Fibroblast of skin of back (primary cell): ENCODE measurements around the gene C5orf34.
A peak's percentile ranks its signal among the peaks of the same experiment; 100 is the strongest.
"Not testable (repeated sequence)": the region's sequence is repeated elsewhere in the genome, so short reads cannot be mapped to it uniquely, and the experiment has no call there.

ENCODE experiments used
- DNase-seq: peaks from one replicate; pipeline ENCODE4 v3.0.0-alpha.2; 2013

C5orf34 gene

DNA sequence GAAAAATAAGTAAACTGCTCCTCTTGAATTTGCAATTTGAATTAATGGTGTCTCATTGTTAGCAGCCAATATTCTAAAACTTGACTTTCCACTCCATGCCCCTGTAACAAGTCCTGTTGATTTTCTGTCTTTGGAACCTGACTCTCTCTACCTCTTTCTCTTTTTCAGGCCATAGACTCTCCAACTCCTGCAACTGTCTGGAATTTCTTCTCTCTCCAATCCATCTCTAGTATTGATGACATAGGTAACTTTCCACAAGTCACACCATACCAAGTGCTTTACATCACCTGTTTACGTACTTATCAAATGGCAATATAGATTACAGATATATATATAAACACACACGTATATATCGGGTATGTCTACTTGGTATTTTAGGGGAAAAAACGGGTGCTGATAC lies 923 bp downstream of the C5orf34 start:
- no peak for DNase-seq

DNA sequence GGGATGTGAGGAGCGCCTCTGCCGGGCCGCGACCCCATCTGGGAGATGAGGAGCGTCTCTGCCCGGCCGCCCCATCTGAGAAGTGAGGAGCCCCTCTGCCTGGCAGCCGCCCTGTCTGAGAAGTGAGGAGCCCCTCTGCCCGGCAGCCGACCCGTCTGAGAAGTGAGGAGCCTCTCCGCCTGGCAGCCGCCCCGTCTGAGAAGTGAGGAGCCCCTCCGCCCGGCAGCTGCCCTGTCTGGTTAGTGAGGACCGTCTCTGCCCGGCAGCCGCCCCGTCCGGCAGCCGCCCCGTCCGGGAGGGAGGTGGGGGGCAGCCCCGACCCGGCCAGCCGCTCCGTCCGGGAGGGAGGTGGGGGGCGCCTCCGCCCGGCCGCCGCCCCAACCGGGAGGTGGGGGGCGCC lies 3.9 kb downstream of the C5orf34 start:
- not testable (repeated sequence) for DNase-seq

GRCh38 chr5:43498581-43498980 lies 16.4 kb downstream of the C5orf34 start:
- no peak for DNase-seq

DNA sequence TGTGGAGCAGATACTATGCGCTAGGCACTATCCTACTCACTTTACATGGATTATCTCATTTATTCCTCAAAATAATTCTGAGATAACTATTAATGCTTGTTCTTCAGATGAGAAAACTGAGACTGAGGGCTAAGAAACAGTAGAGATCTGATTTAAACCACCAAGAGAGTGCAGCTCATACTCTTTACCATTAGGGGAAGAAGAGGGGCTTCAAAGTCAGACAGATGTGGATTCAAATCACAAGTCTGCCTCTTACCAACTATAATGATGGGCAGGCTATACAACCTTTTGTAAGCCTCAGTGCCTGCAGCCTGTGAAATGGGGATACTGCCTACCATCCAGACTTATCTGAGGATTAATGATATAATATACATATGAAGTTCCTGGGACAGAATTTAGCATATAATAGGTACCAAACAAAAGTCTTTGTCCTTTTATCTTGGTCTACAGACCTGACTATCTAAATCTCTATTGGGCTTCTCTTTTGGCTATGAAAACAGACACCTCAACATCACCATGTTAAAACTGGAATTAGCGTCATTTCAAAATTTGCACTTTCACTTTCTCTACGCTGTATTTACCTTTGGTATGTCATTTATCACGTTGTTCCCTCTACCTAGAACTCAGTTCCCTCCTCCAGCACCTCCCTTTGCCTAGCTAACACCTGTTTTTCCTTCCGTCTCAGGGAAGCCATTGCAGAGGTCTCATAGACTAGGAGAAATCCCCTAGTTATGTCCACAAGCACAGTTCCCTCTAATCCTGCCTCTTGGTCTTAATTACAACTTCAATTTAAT lies 17.4 kb downstream of the C5orf34 start:
- no peak for DNase-seq

GRCh38 chr5:43491326-43491725 lies 23.6 kb downstream of the C5orf34 start:
- no peak for DNase-seq

DNA sequence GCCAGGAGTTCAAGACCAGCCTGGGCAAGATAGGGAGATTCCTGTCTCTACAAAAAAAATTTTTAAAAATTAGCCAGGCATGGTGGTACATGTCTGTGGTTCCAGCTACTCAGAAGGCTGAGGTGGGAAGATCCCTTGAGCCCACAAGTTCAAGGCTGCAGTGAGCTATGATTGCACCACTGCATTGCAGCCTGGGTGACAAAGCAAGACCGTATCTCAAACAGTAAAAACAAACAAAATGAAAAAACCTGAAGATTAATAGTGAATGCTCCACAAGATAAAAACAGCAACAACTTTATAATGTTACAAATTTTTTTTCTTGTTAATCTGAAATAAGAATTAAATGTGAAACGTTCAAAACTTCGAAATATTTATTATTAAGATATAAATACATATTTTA lies 28.6 kb downstream of the C5orf34 start:
- no peak for DNase-seq

DNA sequence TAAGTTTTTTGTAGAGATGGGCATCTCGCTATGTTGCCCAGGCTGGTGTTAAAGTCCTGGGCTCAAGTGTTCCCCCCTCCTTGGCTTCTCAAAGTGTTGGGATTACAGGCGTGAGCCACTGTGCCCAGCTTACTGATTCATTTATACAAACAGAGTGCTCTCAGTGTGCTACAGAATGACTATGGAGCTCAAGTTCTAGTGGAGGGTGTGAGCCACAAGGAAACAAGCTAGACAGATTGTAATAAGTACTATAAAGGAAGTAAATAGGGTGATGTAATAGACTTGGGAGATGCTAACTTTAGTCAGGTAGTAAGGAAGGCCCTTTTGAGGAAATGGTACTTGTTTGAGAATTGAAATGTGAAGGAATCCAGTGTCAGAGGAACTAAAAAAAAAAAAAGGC lies 29.5 kb downstream of the C5orf34 start:
- DNase-seq: no peak

DNA sequence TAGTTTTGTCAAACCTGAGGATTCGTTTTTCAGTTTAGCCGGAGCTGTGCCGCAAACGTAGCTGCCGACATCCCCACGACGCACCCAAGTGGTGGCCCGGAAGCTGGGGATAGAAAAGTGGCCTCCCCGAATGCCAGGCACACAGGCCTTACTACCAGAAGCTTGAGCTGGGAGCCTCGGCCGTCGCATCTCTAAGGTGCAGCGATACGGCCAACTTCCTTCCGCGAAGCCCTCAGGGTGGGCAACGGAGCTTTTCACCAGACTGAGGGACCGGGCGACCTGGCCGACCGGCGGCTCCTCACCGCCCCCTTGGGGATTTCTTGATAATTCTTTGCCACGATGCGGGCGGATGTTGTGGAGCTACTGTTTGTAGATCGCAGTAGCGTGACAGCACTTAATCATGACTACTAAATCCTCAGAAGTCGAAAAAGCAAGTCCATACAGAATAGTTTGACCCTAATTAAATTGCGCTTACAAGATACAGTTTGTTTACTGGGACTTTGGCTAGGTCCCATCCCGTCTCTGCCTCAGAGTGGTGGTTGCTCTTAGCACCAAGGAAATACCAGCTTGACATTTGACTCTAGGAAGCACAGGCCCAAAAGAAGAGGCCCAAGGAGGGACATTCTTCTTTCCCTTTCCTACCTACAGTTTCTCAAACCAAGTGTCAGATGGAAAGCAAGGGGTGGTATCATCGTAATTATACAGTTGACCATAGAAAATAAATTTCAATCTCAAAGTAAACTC lies 30.7 kb downstream of the C5orf34 start:
- peak; percentile 84 for DNase-seq

- peak; percentile 94 for DNase-seq
Measured at GRCh38 chr5:43483298-43484105, 31.4 kb downstream of the C5orf34 start, which contains the start of gene TMEM267. Gene TMEM267 (minus strand): TSS chr5:43483865. CDS start chr5:43453969, 29,896 bp downstream.

- DNase-seq: peak; percentile 79
Measured at GRCh38 chr5:43482490-43483297, 32.3 kb downstream of the C5orf34 start.

- no peak for DNase-seq
Measured at GRCh38 chr5:43469671-43470391, 45.1 kb downstream of the C5orf34 start.

- no peak for DNase-seq
Measured at GRCh38 chr5:43467100-43467499, 47.8 kb downstream of the C5orf34 start.

DNA sequence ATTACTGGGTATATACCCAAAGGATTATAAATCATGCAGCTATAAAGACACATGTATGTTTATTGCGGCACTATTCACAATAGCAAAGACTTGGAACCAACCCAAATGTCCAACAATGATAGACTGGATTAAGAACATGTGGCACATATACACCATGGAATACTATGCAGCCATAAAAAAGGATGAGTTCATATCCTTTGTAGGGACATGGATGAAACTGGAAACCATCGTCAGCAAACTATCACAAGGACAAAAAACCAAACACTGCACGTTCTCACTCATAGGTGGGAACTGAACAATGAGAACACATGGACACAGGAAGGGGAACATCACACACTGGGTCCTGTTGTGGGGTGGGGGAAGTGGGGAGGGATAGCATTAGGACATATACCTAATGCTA lies 49.5 kb downstream of the C5orf34 start:
- not testable (repeated sequence) for DNase-seq

DNA sequence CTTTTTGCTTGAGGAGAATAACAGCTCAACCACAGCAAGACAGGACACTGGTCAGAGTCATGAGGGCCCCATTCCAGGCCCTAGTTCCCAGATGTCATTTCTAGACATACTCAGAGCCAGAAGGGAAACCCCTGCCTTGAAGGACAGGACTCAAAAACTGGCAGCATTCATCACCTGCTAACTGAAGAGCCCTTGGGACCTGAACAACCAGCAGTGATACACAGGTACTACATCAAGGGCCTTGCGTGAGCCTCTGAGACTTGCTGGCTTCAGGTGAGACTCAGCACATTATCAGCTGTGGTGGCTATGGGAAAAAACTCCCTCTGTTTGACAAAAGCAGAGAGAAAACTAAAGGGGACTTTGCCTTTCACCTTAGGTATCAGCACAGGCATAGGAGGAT lies 53.9 kb downstream of the C5orf34 start:
- no peak for DNase-seq

- DNase-seq: no peak
Measured at GRCh38 chr5:43456556-43456955, 58.4 kb downstream of the C5orf34 start.

DNA sequence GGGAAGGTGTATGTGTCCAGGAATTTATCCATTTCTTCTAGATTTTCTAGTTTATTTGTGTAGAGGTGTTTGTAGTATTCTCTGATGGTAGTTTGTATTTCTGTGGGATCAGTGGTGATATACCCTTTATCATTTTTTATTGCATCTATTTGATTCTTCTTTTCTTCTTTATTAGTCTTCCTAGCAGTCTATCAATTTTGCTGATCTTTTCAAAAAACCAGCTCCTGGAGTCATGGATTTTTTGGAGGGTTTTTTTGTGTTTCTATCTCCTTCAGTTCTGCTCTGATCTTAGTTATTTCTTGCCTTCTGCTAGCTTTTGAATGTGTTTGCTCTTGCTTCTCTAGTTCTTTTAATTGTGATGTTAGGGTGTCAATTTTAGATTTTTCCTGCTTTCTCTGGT lies 73.4 kb downstream of the C5orf34 start:
- DNase-seq: not testable (repeated sequence)

GRCh38 chr5:43437062-43437660 lies 77.8 kb downstream of the C5orf34 start:
- no peak for DNase-seq
